OCI-LY3 (cell line): Measurements from ENCODE around the gene FKBP5.
A peak's percentile ranks its signal among the peaks of the same experiment; 100 is the strongest.
"Not testable (repeated sequence)": the region's sequence is repeated elsewhere in the genome, so short reads cannot be mapped to it uniquely, and the experiment has no call there.

Experiments used
- H2AFZ ChIP-seq: fragments of 200-600, 300-600 bp; shearing (Covaris generic); 2 replicates; pipeline ENCODE4 v1.6.0; 2014; ENCODE audit warnings: antibody characterized with exemption, low read depth, low read length
- H3K27ac ChIP-seq: fragments of 200-600, 300-600 bp; sonication (generic); 2 replicates; pipeline ENCODE4 v1.5.1; 2014; ENCODE audit warnings: mild to moderate bottlenecking, low read length, moderate library complexity, mixed read lengths
- H3K27me3 ChIP-seq: fragments of 200-600, 300-600 bp; sonication (generic); 2 replicates; pipeline ENCODE4 v1.6.1; 2014; ENCODE audit warnings: low read depth, low read length, mixed read lengths
- H3K36me3 ChIP-seq: fragments of 200-600, 300-600 bp; sonication (generic); replicated peaks from 2 replicates; pipeline ENCODE3; 2014; ENCODE audit warnings: low read depth, low read length, mixed read lengths
- H3K4me1 ChIP-seq: fragments of 300-600, 200-600 bp; sonication (generic); 2 replicates; pipeline ENCODE4 v1.6.1; 2014; ENCODE audit warnings: low read length, mixed read lengths
- H3K4me2 ChIP-seq: fragments of 200-600, 300-600 bp; sonication (generic); 2 replicates; pipeline ENCODE4 v1.6.1; 2014; ENCODE audit warnings: low read length, mixed read lengths
- H3K4me3 ChIP-seq: fragments of 300-600, 200-600 bp; sonication (generic); 2 replicates; pipeline ENCODE4 v1.5.1; 2014; ENCODE audit warnings: antibody characterized with exemption, mild to moderate bottlenecking, low read length, moderate library complexity
- H3K79me2 ChIP-seq: fragments of 300-600, 200-600 bp; shearing (Covaris generic); 2 replicates; pipeline ENCODE4 v1.6.1; 2014; ENCODE audit warnings: mild to moderate bottlenecking, low read length, mixed read lengths
- H3K9ac ChIP-seq: fragments of 300-600, 200-600 bp; shearing (Covaris generic); 2 replicates; pipeline ENCODE4 v1.6.0; 2014; ENCODE audit warnings: mild to moderate bottlenecking, low read length, moderate library complexity
- H3K9me3 ChIP-seq: fragments of 200-600, 300-600 bp; shearing (Covaris generic); 2 replicates; pipeline ENCODE4 v1.6.1; 2014; ENCODE audit warnings: low read length, mixed read lengths; ENCODE audit not compliant: insufficient read depth
- H4K20me1 ChIP-seq: fragments of 200-600, 300-600 bp; sonication (generic); 2 replicates; pipeline ENCODE4 v1.6.1; 2016; ENCODE audit warnings: low read length, mixed read lengths; ENCODE audit not compliant: insufficient read depth
- CTCF ChIP-seq: fragments of 200-600, 300-600 bp; sonication (generic); IDR thresholded peaks from 2 replicates; pipeline ENCODE4 v1.5.1; 2014; ENCODE audit warnings: antibody characterized with exemption, low read length, low read depth
- EZH2phosphoT487 ChIP-seq: fragments of 200-600 bp; shearing (Covaris generic); IDR thresholded peaks from 2 replicates; pipeline ENCODE4 v1.6.1; 2018; ENCODE audit warnings: antibody characterized with exemption, mixed run types, low read depth

Gene FKBP5

GRCh38 chr6:35736253-35736894 lies 47.7 kb upstream of the FKBP5 start:
- Histone ChIP-seq H4K20me1 (no peaks in the 10 kb centered on the region), H3K36me3 (no peaks in the 10 kb centered on the region), H3K4me1 (peaks cover 36% of the 10 kb centered on the region), H3K27me3 (no peaks in the 10 kb centered on the region), H2AFZ (no peak overlapping the region), H3K4me2 (peak overlapping the region; percentile 56), H3K79me2 (0 out of 2 replicates have a peak, but pooled peaks cover 6% of the 10 kb centered on the region), H3K9ac (no peak overlapping the region), H3K9me3 (no peaks in the 10 kb centered on the region), H3K27ac (no peak overlapping the region), H3K4me3 (no peak overlapping the region)
- TF ChIP-seq CTCF (peak; percentile 95), EZH2phosphoT487 (no peak)

- no peak overlapping the region for H3K4me3 ChIP-seq
- no peak overlapping the region for H3K4me2 ChIP-seq
Observed at GRCh38 chr6:35735452-35735851, 46.7 kb upstream of the FKBP5 start.

GRCh38 chr6:35734319-35734718 lies 45.6 kb upstream of the FKBP5 start:
- H3K79me2 ChIP-seq, H3K27me3 ChIP-seq, H3K4me2 ChIP-seq, H3K27ac ChIP-seq, H3K36me3 ChIP-seq, H3K9ac ChIP-seq, H3K4me3 ChIP-seq, H2AFZ ChIP-seq, H3K9me3 ChIP-seq, H4K20me1 ChIP-seq: not testable (repeated sequence)
- H3K4me1 ChIP-seq, result peaks cover 54% of the 10 kb centered on the region

More at GRCh38 chr6:35735452-35735851, 46.7 kb upstream of the FKBP5 start:
- no peak overlapping the region for H3K9ac ChIP-seq
- H2AFZ ChIP-seq, result no peak overlapping the region
- 0 out of 2 replicates have a peak, but pooled peaks cover 6% of the 10 kb centered on the region for H3K79me2 ChIP-seq
- no peaks in the 10 kb centered on the region for H4K20me1 ChIP-seq
- H3K27ac ChIP-seq, result no peak overlapping the region
- no peaks in the 10 kb centered on the region for H3K36me3 ChIP-seq
- no peaks in the 10 kb centered on the region for H3K9me3 ChIP-seq
- H3K27me3 ChIP-seq, result no peaks in the 10 kb centered on the region
- TF ChIP-seq CTCF, result no peak
- TF ChIP-seq EZH2phosphoT487, result no peak
- H3K4me1 ChIP-seq, result peaks cover 42% of the 10 kb centered on the region

GRCh38 chr6:35733633-35734032 lies 44.9 kb upstream of the FKBP5 start:
- no peak overlapping the region for H3K9ac ChIP-seq
- no peak overlapping the region for H3K27ac ChIP-seq
- TF ChIP-seq CTCF (no peak), EZH2phosphoT487 (no peak)
- no peaks in the 10 kb centered on the region for H3K27me3 ChIP-seq
- no peaks in the 10 kb centered on the region for H3K9me3 ChIP-seq
- no peak overlapping the region for H3K4me2 ChIP-seq
- H4K20me1 ChIP-seq, result no peaks in the 10 kb centered on the region
- peaks cover 61% of the 10 kb centered on the region for H3K4me1 ChIP-seq
- H2AFZ ChIP-seq, result no peak overlapping the region
- H3K36me3 ChIP-seq, result no peaks in the 10 kb centered on the region
- peaks cover 9% of the 10 kb centered on the region for H3K79me2 ChIP-seq
- no peak overlapping the region for H3K4me3 ChIP-seq
